HPDE6-E6E7 (cell line): ENCODE measurements around the gene MEIOB.
"Not testable (repeated sequence)": the region's sequence is repeated elsewhere in the genome, so short reads cannot be mapped to it uniquely, and the experiment has no call there.

Experiments used
- DNase-seq: peaks from one replicate; pipeline ENCODE4 v3.0.0; 2011; ENCODE audit warnings: missing footprints; ENCODE audit errors: extremely low spot score

Gene MEIOB

GRCh38 chr16:1871974-1872635 lies at the start of gene MEIOB:
Gene MEIOB (minus strand): TSS chr16:1872164. CDS start chr16:1868175, 3,989 bp downstream.
- no peak for DNase-seq

DNA sequence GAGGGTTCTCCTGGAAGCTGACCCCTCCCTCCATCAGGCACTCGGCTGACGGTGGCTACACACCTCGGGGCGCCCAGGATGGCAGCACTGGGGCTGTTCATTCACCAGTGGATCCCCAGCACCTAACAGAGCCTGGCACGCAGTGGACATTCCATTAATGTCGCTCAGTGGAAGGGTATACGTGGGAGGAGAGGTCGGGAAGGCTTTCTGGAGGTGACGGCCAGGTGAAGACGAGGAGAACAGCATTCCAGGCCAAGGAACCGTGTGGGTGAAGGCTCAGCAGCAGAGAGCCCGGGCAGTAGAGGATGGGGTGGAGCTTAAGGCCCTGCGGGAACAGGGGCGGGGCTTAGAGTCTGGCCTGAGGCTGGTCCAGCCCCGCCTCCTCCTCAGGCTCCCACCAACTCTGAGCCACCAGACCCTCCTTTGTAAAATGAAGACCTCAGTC lies 48.8 kb upstream of the MEIOB start:
- DNase-seq: no peak

- DNase-seq: not testable (repeated sequence)
These were observed 48.2 kb upstream of the MEIOB start for GRCh38 chr16:1920122-1920521.

DNA sequence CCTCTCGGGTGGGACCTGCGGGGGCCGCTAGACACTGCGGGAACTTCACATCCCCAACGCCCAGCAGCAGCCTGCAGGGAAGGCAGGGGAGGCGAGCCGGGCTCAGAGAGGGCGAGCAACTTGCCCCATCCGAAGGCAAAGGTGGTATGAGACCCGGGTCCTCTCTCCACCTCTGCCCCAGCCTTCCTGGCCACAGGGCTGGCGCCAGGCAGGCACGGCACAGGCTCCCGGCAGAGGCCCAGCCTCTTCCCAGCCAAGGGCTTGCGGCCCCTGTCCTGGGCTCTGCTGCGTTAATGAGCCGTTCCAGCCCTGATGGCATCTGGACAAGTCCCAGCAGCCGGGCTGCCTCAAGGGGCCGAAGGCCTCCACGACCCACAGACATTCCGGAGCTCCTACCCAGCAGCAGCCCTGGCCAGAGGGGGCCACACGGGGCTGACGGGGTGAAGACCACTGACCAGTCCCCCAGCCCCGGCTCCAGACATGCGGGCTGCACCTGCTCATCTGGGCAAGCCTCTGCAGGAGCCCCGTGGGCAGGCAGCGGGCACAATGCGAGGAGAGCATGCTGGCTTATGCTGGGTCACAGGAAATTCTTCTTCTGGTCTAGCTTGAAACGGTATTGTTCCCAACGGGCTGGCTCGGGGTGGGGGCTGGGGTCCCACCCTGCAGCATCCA lies 47.5 kb upstream of the MEIOB start:
- DNase-seq: no peak

DNA sequence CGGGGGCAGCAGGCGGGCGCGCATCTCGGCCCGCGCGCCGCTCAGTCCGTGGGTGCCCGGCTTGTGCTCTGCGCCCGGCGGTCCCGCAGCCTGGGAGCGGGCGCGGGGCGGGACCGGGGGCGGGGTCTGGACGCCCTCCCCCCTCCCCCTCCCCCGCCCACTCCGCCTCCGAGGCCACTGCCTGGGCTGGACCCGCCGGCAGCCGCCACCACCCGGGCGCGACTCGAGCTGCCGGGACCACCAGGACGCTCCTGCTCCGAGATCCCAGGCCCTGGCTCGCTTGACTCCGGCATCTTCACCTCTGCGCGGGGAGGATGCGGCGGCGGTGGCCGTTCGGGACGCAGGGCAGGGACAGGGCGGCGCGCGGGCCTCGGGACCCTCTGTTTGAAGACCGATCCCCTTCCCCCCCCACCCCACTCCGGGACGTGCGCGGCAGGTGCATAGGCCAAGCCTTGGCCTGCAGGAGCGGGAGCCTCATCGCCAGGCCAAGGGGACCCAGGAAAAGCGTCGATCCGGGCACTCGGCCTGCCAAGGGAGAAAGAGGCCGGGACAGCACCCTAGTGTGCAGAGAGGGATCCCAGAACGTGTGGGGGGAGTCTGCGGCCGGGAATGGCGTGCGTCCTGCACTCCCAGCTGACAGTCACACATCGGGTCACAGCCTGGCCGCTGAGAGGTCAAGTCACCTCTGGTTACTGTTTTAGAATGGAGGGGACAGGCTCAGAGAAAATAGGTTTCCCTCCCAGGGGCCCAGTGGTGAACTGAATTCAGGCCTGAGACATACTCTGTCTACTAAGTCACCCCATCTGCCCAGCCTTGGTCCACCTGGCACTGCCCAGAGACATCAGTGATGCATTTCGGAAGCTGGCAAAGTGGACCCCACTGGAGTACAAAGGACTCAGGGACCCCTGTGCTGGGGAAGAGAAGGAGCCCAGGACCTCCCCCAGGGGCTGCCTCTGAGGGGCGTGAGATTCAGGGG lies 46.7 kb upstream of the MEIOB start, which contains the start of gene HS3ST6:
Gene HS3ST6 (minus strand): TSS at position 65 of the 976 bp plus-strand sequence. CDS start 92 bp downstream, outside the sequence.
- DNase-seq: no peak

DNA sequence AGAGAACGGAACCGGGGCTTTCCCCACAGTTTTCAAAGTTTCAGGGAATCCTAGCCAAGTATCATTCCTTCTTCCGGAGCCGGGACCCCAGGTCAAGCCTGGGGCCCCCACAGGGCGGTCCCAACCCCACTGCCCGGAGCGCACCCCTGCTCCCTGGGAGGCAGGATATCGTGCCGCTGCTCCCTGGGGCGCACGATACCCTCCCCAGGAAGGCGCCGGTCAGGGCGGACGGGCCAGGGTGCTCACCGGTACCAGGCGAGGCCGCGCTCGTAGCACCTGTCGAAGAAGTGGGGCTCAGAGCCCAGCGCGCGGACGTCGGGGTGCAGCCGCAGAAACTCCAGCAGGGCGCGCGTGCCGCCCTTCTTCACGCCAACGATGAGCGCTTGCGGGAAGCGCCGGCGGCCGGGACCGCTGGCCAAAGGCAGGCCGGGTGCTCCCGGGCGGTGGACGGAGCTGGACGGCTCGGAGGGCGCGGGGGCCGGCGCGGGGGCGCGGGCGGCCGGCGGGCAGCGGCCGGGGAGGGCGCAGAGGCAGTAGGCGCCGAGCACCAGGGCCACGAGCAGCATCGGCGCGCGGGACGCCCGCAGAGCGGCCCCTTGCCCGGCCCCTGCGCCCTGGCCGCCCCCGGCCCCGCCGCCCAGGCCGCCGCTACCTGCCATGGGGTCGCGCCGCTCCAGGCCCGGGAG lies 45.8 kb upstream of the MEIOB start:
- no peak for DNase-seq

- no peak for DNase-seq
These were observed 45.2 kb upstream of the MEIOB start for GRCh38 chr16:1917056-1917664.

DNA sequence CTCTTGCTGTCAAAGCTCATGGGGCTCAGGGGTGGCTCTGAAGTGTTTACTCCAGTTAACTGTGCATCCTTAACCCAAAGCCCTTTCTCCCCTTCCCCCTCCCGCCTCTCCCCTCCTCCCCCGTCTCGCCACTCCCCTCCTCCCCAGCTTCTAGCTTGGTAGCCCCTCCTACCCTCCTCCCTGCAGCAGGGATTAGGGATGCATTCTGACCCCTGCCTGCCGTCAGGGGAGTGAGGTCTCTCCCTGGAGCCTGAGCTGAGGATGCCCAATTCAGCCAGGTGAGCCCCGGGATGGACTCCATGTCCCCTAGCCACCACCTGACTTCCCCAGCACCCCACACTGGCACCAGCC lies 44.7 kb upstream of the MEIOB start:
- no peak for DNase-seq

GRCh38 chr16:1915732-1916639 lies 44.0 kb upstream of the MEIOB start:
- no peak for DNase-seq

DNA sequence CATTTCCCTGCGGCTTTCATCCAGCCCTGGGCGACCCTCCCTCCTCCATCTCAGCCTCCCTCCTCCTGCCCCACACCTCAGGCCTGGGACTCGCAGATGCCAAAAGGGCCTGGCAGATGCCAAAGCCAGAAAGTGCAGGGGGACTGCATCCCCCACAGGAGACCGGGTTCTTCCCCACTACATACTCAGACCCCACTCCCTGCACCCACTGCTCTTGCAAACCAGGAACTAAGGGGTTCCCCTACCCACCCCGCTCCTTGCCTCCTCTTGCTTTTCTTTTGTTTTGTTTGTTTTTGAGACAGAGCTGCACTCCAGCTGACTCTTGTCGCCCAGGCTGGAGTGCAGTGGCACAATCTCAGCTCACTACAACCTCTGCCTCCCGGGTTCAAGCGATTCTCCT lies 43.0 kb upstream of the MEIOB start:
- no peak for DNase-seq

DNA sequence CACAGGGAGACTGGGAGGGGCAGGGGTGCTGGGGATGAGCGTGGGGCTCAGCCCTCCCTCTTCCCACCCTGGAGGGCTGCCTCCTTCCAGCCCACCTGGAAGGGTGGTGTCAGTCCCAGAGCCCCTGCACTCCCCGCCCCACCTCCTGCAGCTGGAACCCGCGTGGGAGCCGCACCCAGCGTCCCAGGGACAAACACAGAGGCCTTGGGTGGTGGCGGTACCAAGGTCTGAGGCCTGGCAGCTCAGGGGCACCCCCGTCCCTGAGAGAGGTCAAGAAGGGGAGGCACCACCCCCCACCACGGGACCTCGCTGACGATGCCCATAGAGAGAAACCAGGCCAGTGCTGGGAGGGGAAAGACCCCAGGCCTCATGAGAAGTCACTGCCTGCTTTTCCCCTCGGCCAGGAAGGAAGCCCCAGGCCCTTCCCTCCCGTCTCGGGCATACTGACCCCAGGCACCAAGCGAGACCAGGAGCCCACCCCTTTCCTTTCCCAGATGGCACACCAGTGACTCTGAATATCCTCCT lies 42.2 kb upstream of the MEIOB start:
- DNase-seq: no peak

- peak; percentile 76 for DNase-seq
These were observed 41.5 kb upstream of the MEIOB start for GRCh38 chr16:1913327-1914083.

DNA sequence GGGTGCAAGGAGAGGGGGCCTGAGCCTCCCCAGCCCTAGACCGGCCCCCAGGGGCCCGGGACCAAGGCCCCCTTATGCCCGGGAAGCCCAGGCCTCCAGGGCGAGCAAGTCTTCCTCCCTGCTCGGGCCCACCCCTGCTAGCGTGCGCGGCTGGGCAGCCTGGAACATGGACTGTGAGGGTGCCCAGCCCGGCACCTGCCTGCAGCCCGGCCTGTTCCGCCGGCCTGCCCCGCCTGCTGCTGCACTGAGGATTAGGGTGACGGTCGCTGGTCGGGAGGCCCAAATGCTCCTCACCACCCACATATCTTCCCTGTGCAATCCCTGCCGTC lies 40.2 kb upstream of the MEIOB start:
- DNase-seq: no peak

GRCh38 chr16:1911467-1912214 lies 39.7 kb upstream of the MEIOB start:
- no peak for DNase-seq

- no peak for DNase-seq
These were observed 37.7 kb upstream of the MEIOB start for GRCh38 chr16:1909561-1910231.

GRCh38 chr16:1908983-1909382 lies 37.0 kb upstream of the MEIOB start:
- DNase-seq: no peak

DNA sequence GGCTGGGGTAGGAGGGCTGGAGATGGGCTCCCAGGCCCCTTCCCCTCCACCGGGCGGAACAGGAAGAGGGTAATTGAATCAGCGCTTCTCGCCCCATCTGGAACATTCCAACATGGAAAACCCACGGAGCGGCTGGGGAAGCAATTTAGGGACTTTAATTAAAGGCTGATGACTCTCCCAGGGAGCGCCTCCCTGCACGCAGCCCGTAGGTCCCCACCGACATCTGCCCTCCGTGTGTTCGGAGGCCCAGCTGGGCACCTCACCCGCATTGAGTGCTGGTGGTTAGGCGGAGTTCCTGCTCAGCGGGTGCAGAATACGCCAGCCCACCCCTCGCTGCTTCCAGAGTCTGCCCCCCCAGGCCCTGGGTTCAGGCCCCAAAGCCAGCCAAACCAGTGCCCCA lies 36.2 kb upstream of the MEIOB start:
- no peak for DNase-seq

- DNase-seq: no peak
These were observed 35.4 kb upstream of the MEIOB start for GRCh38 chr16:1907226-1907860.
